ENCODE measurements around the gene PHACTR2. TPM values are rescaled to one million over a fixed set of nuclear protein-coding genes. Genes with fewer than 3 reads are reported as not detected.

PHACTR2 gene
- total RNA-seq, 1 donor: 15.1 TPM

Small RNAs within 50 kb of the gene (small RNA-seq; reads per million reads assigned to genes)
- gene ZC2HC1B: not detected

Other genes starting within 250 kb of the PHACTR2 start
- 2.2 TPM for gene ADAT2, start 227.3 kb upstream of the PHACTR2 start, total RNA-seq
- gene PEX3, start 227.2 kb upstream of the PHACTR2 start, total RNA-seq: 11.3 TPM
- 7.8 TPM for gene FUCA2, start 166.2 kb upstream of the PHACTR2 start, total RNA-seq
- 4.6 TPM for gene LTV1, start 165.4 kb downstream of the PHACTR2 start, total RNA-seq
- not detected for gene ZC2HC1B, start 186.5 kb downstream of the PHACTR2 start, total RNA-seq